ENCODE data around the gene ZNF426. TPM values are rescaled to one million over a fixed set of nuclear protein-coding genes. Genes with fewer than 3 reads are reported as not detected.
"Not testable (repeated sequence)": the region's sequence is repeated elsewhere in the genome, so short reads cannot be mapped to it uniquely, and the experiment has no call there.

The ZNF426 gene
- total RNA-seq, 1 experiment from 2014 or later, result 4.6 TPM

DNA sequence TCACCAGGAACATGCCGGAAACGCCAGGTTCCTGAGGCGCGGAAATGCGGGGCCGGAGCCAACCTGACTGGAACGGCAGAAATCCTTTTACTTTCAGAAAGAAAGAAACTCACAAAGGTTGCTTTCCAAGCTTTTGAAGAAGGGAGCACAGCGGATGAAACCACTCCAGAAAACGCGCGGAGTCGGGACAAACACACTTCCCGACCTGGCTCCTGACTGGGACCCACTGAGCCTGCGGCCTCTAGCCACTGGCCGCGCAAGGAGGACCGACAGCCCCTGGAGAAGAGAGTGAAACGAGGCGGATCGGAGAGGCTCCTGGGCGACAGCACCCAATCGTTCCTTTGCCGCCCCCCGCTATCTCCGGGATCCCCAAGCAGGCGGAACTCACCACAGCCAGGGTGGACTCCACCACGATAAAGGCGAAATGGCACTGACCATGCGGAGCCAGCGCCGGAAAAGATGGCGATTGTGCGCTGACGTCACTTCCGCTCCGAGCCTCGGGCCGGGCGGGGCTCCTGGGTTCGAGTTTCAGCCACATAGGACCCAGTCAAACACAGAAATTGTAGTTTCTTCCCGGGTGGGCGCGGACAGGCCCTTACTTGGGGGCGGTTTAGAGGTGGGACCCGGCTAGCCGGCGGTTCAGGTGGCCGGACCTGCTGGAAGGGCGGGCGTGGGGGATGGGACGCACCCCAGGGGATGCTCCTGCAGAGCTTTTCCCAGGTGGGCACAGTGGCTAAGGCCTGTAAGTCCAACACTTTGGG, 45.8 kb upstream of the ZNF426 start, which contains the start of gene ZNF121:
TSS of gene ZNF121 (minus strand) at position 432 of the 761 bp plus-strand sequence. CDS start 16,407 bp downstream, outside the sequence.
- CTCF ChIA-PET, result interaction anchor here (0.6 to 1.3 kb wide), 2 partner anchors 184 to 276 kb away, joined by 3 read pairs; partner anchors contain the start of gene ZNF846
- Mint-ChIP-seq H3K27ac (ENCODE audit: unreplicated experiment) (peak within 1 kb of the TSS; percentile 98), H3K36me3 (ENCODE audit: insufficient read depth, unreplicated experiment) (peaks cover 56% of the 10 kb centered on the region), H3K9me3 (ENCODE audit: unreplicated experiment) (peaks cover 9% of the 10 kb centered on the region), H3K4me1 (ENCODE audit: low read depth, unreplicated experiment) (peaks cover 7% of the 10 kb centered on the region), H3K4me3 (ENCODE audit: unreplicated experiment) (peak within 1 kb of the TSS; percentile 90), H3K27me3 (ENCODE audit: insufficient read depth, unreplicated experiment) (no peaks in the 10 kb centered on the region)
- POLR2A ChIA-PET, result interaction anchor here (0.6 kb wide), 2 partner anchors 221 to 273 kb away, joined by 3 to 4 read pairs; no protein-coding TSS in a partner anchor
- TF ChIP-seq, protein P1, sequence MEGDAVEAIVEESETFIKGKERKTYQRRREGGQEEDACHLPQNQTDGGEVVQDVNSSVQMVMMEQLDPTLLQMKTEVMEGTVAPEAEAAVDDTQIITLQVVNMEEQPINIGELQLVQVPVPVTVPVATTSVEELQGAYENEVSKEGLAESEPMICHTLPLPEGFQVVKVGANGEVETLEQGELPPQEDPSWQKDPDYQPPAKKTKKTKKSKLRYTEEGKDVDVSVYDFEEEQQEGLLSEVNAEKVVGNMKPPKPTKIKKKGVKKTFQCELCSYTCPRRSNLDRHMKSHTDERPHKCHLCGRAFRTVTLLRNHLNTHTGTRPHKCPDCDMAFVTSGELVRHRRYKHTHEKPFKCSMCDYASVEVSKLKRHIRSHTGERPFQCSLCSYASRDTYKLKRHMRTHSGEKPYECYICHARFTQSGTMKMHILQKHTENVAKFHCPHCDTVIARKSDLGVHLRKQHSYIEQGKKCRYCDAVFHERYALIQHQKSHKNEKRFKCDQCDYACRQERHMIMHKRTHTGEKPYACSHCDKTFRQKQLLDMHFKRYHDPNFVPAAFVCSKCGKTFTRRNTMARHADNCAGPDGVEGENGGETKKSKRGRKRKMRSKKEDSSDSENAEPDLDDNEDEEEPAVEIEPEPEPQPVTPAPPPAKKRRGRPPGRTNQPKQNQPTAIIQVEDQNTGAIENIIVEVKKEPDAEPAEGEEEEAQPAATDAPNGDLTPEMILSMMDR (IDR thresholded peaks at IDR 0.05; ENCODE audit: insufficient read depth in 1 of 2, low read depth in 1 of 2, low read length in 1 of 2, severe bottlenecking in 1 of 2, unreplicated experiment in 1 of 2), result no peak
- BruUV-seq (replicated peaks), result TSS peak; percentile 80
- no peaks in the 10 kb centered on the region; the same call in 1 of the 2 replicates for H3K36me3 ChIP-seq (ENCODE audit: control insufficient read depth, insufficient read depth, low read length)
- H3K27me3 ChIP-seq (replicated peaks; ENCODE audit: control insufficient read depth, insufficient read depth, low read length), result no peaks in the 10 kb centered on the region
- no peaks in the 10 kb centered on the region for H3K4me1 ChIP-seq
- peak; percentile 81 to 85 for DNase-seq
- intact Hi-C loops (cut with micrococcal nuclease; ENCODE audit: unreplicated experiment), result loop anchor here (1.0 kb wide), 1 partner anchor 37 kb away; the partner anchor contains the start of gene ZNF561
- H3K9me3 ChIP-seq, result peaks cover 10% of the 10 kb centered on the region
- H3K4me3 ChIP-seq (ENCODE audit: low read depth, low read length), result peak within 1 kb of the TSS; percentile 74

DNA sequence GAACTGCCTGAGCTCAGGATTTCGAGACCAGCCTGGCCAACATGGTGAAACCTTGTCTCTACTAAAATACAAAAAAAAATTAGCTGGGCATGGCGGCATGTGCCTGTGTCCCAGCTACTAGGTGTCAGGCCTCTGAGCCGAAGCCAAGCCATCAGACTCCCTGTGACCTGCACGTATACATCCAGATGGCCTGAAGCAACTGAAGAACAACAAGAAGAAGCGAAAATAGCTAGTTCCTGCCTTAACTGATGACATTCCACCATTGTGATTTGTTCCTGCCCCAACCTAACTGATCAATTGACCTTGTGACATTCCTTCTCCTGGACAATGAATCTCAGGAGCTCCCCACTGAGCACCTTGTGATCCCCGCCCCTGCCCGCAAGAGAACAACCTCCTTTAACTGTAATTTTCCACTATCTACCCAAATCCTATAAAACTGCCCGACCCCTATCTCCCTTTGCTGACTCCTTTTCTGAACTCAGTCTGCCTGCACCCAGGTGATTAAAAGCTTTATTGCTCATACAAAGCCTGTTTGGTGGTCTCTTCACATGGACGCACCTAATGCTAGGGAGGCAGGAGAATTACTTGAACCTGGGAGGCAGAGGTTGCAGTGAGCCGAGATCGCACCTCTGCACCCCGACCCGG, 43.8 kb upstream of the ZNF426 start:
- CTCF ChIA-PET, result not testable (repeated sequence)

GRCh38 chr19:9580728-9581127, 42.3 kb upstream of the ZNF426 start:
- TF ChIP-seq, protein P1 (IDR thresholded peaks at IDR 0.05; ENCODE audit: insufficient read depth in 1 of 2, low read depth in 1 of 2, low read length in 1 of 2, severe bottlenecking in 1 of 2, unreplicated experiment in 1 of 2), result no peak
- ChIA-PET POLR2A (no interaction called here), CTCF (no interaction called here)
- no peak overlapping the region for H3K27ac Mint-ChIP-seq (ENCODE audit: unreplicated experiment)
- Histone ChIP-seq H3K9me3 (peaks cover 25% of the 10 kb centered on the region), H3K27me3 (replicated peaks; ENCODE audit: control insufficient read depth, insufficient read depth, low read length) (no peaks in the 10 kb centered on the region), H3K36me3 (ENCODE audit: control insufficient read depth, insufficient read depth, low read length) (peaks cover 2% of the 10 kb centered on the region), H3K4me1 (no peaks in the 10 kb centered on the region), H3K4me3 (ENCODE audit: low read depth, low read length) (no peak overlapping the region)
- H3K27me3 Mint-ChIP-seq (ENCODE audit: insufficient read depth, unreplicated experiment), result no peaks in the 10 kb centered on the region
- no peaks in the 10 kb centered on the region for H3K4me1 Mint-ChIP-seq (ENCODE audit: low read depth, unreplicated experiment)
- peaks cover 85% of the 10 kb centered on the region for H3K36me3 Mint-ChIP-seq (ENCODE audit: insufficient read depth, unreplicated experiment)
- intact Hi-C loops (cut with micrococcal nuclease; ENCODE audit: unreplicated experiment), result no loop called here
- BruUV-seq (replicated peaks), result no TSS peak
- H3K4me3 Mint-ChIP-seq (ENCODE audit: unreplicated experiment), result no peak overlapping the region
- no peak for DNase-seq
- H3K9me3 Mint-ChIP-seq (ENCODE audit: unreplicated experiment), result peaks cover 26% of the 10 kb centered on the region

More for the DNA sequence above, 43.8 kb upstream of the ZNF426 start:
- H3K4me1 Mint-ChIP-seq (ENCODE audit: low read depth, unreplicated experiment); intact Hi-C loops (cut with micrococcal nuclease; ENCODE audit: unreplicated experiment); DNase-seq; H3K4me3 ChIP-seq (ENCODE audit: low read depth, low read length); H3K27me3 Mint-ChIP-seq (ENCODE audit: insufficient read depth, unreplicated experiment); POLR2A ChIA-PET; H3K4me1 ChIP-seq; H3K27me3 ChIP-seq (replicated peaks; ENCODE audit: control insufficient read depth, insufficient read depth, low read length); H3K27ac Mint-ChIP-seq (ENCODE audit: unreplicated experiment); H3K36me3 ChIP-seq (ENCODE audit: control insufficient read depth, insufficient read depth, low read length): not testable (repeated sequence)
- H3K4me3 Mint-ChIP-seq (ENCODE audit: unreplicated experiment), result peak overlapping the region; percentile 49
- peaks cover 77% of the 10 kb centered on the region for H3K36me3 Mint-ChIP-seq (ENCODE audit: insufficient read depth, unreplicated experiment)
- BruUV-seq (replicated peaks), result TSS peak; percentile 9
- H3K9me3 ChIP-seq, result peaks cover 14% of the 10 kb centered on the region
- H3K9me3 Mint-ChIP-seq (ENCODE audit: unreplicated experiment), result peaks cover 16% of the 10 kb centered on the region
